GM04503 (cell line): ENCODE results near the gene STAC.

Experiments used
- DNase-seq: peaks from one replicate; pipeline ENCODE4 v3.0.0-alpha.2; 2012; ENCODE audit warnings: low read depth

STAC gene

GRCh38 chr3:36595511-36595910 is 215.2 kb downstream of the STAC start:
- DNase-seq, result no peak

DNA sequence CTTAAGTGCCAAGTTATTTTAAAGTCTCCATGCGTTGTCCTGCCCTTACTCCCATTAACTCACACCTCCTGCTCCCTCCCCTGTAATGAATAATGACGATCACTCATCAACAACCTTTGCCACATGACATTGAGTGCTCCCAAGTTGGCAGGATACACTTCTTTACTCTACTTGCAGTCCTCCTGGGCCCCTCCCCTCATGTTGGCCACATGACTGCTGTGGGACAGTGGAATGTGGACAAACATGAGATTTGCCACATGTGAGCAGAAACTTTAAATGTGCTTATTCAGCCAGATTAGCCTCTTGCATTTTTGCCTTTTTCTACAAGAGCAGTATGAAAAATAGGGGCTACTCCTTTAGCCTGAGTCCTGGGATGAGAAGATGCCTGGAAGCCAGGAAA is 216.1 kb downstream of the STAC start:
- DNase-seq, result no peak

- no peak for DNase-seq
Measured at GRCh38 chr3:36597422-36597821, 217.1 kb downstream of the STAC start.
